Ovary (tissue), 9 donors: ENCODE results near the gene MYH9. TPM values are rescaled to one million over a fixed set of nuclear protein-coding genes. Genes with fewer than 3 reads are reported as not detected.

Experiments
- DNase-seq, 5 donors: peaks; one replicate each; pipeline ENCODE4 v3.0.0-alpha.2; 2019 to 2020
- H3K27ac ChIP-seq, 2 donors: fragments of 200-600 bp; one replicate each; pipeline versions ENCODE4 v1.5.1 to v1.8.0; 2019 to 2022
- H3K27me3 ChIP-seq: fragments of 200-600 bp; one replicate; pipeline ENCODE4 v1.8.0; 2022
- H3K36me3 ChIP-seq: fragments of 200-600 bp; sonication (generic); one replicate; pipeline ENCODE4 v1.5.1; 2019
- H3K4me1 ChIP-seq: one replicate; pipeline ENCODE4 v1.8.1; 2013; ENCODE audit warnings: mild to moderate bottlenecking, moderate library complexity; ENCODE audit not compliant: insufficient read depth
- H3K4me3 ChIP-seq: fragments of 200-600 bp; sonication (generic); one replicate; pipeline ENCODE4 v1.5.1; 2017
- H3K9me3 ChIP-seq, 2 donors: fragments of 200-600 bp in 1 of 2; sonication (generic) in 1 of 2; one replicate each; pipeline versions ENCODE4 v1.5.1 to v1.8.1; 2013 to 2019; ENCODE audit warnings: mild to moderate bottlenecking in 1 of 2, moderate library complexity in 1 of 2
- EP300 ChIP-seq: sonication (generic); formaldehyde crosslinking; IDR thresholded peaks from one replicate; pipeline ENCODE4 v1.6.1; 2017; ENCODE audit warnings: antibody characterized with exemption
- POLR2A ChIP-seq: fragments of 450-650 bp; IDR thresholded peaks from one replicate; pipeline ENCODE4 v1.6.1; 2017; ENCODE audit warnings: antibody characterized with exemption, mild to moderate bottlenecking, moderate library complexity
- WGBS, 3 donors: extraction: QIAGEN DNeasy Blood & Tissue Kit in 1 of 3; methylation state at CpG; one replicate each; pipeline versions ENCODE4 v1.1.5 to v1.1.7; 2013 to 2017; 5-methylcytosine and 5-hydroxymethylcytosine counted together
- intact Hi-C, 4 donors: fragments of 100-400 bp; cut with DNase I; formaldehyde crosslinking; loops; one replicate each; pipeline versions ENCODE4 v1.11.0 to v1.15.1; 2022 to 2023
- polyA plus RNA-seq, 2 donors: library from polyadenylated mRNA; stranded (reverse); fragments of 200-250 nt in 1 of 2; fragments of 350-450 nt in 1 of 2; fragmentation: Illumina TruSeq in 1 of 2; extraction: RNeasy Lipid Tissue Mini Kit (QIAGEN cat#74804) in 1 of 2; gene quantifications; one replicate each; pipeline ENCODE4 v1.2.3, GENCODE V29; 2013 to 2014
- total RNA-seq, 7 donors: library from RNA; depleted of rRNA in 2 of 7; stranded (reverse); fragments of >200 nt in 2 of 7; fragmentation: NEBNext Ultra II Directional in 3 of 7; extraction: Animal tissue kit (Norgen Biotek cat#: 25700) in 3 of 7; gene quantifications; one replicate each; pipeline versions ENCODE4 v1.1.0 to v1.2.4, GENCODE V29; 2016 to 2023
- TF ChIP-seq, protein P1 (sequence below), 3 donors: fragments of 450-650 bp in 2 of 3; fragments of 200-600 bp in 1 of 3; IDR thresholded peaks; one replicate each; pipeline versions ENCODE4 v1.5.1 to v1.8.0; 2016 to 2022; ENCODE audit warnings: antibody characterized with exemption in 3 of 3, mild to moderate bottlenecking in 1 of 3
- donor health status: DM: no; HTN: no; CAD: no; lungs with moderate emphysema.
- donor health status: DM: no; HTN: no; CAD: no.
- donor health status: Bipolar disorder and iron deficiency.
- donor health status: DM: yes; HTN: yes; CAD: no.
- donor health status: DM: no; HTN: no; CAD: no.
- donor health status: DM: yes; HTN: yes; CAD: no.

The MYH9 gene
- total and polyA plus RNA-seq, 9 donors = 128 to 530 (median 348) TPM

DNA sequence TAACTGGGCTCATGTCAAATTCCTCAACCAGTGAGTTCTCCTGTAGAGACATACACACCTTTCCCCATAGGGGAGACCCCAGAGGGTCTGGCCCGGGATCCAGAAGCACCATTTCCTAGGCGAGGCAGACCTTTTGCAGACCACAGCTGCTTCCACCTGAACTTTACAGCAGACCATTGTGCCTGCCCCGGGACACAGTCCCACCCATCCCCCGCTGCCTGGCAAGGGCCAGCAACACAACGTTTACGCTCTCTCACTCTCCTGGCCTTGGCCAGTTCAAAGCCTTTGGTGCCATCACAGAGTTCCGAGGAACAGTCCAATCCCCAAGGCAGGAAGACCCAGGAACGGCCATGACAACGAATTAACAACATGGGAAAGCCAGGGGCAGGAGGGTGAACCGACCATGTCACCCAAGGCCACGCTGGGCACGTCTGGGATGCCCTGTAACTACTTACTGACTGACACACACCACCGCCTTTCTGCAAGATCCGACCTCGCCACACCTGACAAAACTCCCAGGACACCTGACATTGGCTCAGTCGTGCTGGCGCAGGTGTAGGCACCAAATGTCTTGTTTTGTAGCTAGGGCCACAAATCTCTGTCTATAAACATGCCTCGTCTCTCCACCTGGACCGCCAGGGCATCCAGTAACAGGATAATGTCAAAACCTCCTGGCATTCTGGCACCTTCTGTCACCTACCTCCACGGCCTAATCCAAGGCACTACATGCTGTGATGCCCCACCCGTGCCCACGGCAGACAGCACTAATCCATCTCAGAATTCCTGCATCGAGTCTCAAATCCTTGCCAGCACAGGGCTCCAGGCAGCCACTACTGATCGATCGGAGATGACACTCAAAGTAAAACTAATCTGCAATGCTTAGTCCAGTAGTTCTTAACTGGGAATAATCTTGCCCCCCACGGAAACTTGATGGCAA lies 51.3 kb downstream of the MYH9 start:
- Histone ChIP-seq H3K27ac (peak overlapping the region in 1 of 2 donors; percentile 19), H3K9me3 (no peaks in the 10 kb centered on the region), H3K4me1 (peaks cover 17% of the 10 kb centered on the region), H3K36me3 (no peaks in the 10 kb centered on the region), H3K4me3 (no peak overlapping the region), H3K27me3 (no peaks in the 10 kb centered on the region)
- intact Hi-C loops = no loop called here
- 69 to 78% (median 75%) methylated on average over 26 of the region's 26 CpGs for WGBS, 3 donors
- DNase-seq = no peak
- TF ChIP-seq, protein P1, sequence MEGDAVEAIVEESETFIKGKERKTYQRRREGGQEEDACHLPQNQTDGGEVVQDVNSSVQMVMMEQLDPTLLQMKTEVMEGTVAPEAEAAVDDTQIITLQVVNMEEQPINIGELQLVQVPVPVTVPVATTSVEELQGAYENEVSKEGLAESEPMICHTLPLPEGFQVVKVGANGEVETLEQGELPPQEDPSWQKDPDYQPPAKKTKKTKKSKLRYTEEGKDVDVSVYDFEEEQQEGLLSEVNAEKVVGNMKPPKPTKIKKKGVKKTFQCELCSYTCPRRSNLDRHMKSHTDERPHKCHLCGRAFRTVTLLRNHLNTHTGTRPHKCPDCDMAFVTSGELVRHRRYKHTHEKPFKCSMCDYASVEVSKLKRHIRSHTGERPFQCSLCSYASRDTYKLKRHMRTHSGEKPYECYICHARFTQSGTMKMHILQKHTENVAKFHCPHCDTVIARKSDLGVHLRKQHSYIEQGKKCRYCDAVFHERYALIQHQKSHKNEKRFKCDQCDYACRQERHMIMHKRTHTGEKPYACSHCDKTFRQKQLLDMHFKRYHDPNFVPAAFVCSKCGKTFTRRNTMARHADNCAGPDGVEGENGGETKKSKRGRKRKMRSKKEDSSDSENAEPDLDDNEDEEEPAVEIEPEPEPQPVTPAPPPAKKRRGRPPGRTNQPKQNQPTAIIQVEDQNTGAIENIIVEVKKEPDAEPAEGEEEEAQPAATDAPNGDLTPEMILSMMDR (IDR thresholded peaks at IDR 0.05) = no peak
- TF ChIP-seq POLR2A (no peak), EP300 (no peak)

DNA sequence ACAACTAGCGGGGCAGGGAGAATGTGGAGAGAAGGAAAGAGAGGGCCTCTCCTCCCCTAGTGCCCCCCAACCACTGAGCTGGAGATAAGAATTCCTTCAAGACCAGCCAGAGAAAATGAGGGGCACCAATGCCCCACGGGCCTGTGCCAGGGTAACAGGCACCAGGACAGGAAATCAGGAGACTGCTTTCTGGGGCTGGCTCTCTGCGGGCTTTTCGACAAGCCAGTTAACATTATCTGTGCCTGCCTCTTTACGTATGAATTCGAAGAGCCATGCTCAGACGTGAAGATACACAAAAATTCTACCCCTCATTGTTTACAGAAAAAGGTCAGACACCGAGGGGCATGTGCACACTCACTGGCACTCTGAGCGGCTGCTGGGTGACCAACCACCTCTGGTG lies 52.1 kb downstream of the MYH9 start:
- H3K27ac ChIP-seq = peak overlapping the region in 1 of 2 donors; percentile 19
- no peak overlapping the region for H3K4me3 ChIP-seq
- H3K9me3 ChIP-seq = no peaks in the 10 kb centered on the region
- H3K4me1 ChIP-seq = peaks cover 25% of the 10 kb centered on the region
- no peak for DNase-seq
- no peaks in the 10 kb centered on the region for H3K27me3 ChIP-seq
- TF ChIP-seq EP300 (no peak), POLR2A (no peak)
- TF ChIP-seq, protein P1 (IDR thresholded peaks at IDR 0.05) = no peak
- 53 to 71% (median 62%) methylated on average over 9 of the region's 9 CpGs for WGBS, 3 donors
- no peaks in the 10 kb centered on the region for H3K36me3 ChIP-seq
- intact Hi-C loops = loop anchor here in 1 of 4 donors (2.0 kb wide), 1 partner anchor 39 kb away; no protein-coding TSS in a partner anchor

DNA sequence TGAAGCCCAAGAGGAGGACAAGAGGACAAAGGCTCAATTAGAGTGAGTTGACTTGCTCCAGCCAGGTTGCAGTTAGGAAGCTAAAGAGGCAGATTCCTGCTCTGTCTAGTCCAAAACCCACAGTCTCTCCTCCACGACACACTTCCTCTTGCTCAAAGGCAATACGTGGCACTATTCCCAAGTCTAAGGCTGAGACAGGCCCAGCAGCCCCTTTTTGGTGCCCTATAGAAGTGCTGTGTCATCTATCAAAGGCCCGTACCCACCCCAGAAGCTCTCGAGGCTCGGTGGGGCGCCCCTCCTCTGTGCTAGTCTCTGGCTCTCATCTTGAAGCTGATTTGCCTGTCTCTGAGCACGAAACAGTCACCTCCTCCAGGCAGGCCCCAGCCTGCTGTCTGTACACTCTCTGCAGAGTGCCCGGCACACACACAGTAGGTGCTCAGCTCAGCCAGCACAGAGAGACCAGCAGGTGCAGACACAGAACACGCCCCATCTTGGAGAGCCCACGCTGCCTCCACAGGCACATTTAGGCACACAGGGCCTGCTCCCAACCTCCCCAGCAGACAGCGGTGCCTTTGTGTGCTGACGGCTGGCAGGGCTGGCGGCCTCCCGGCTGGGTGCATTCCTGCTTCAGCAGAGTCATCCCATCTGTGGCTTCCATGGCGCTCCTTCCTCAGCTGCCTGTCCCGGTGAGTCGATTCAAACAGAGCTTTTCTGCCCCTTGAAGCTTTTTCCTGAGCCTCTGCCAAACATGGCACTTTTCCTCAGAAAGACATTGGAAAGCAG lies 52.8 kb downstream of the MYH9 start:
- peaks cover 29% of the 10 kb centered on the region for H3K4me1 ChIP-seq
- intact Hi-C loops = loop anchor here in 2 of 4 donors (2.0 to 5.0 kb wide), 2 partner anchors 32 to 38 kb away; no protein-coding TSS in a partner anchor

More for the DNA sequence above, 52.8 kb downstream of the MYH9 start:
- Histone ChIP-seq H3K27me3 (no peaks in the 10 kb centered on the region), H3K27ac (peak overlapping the region; percentile 19 to 45), H3K36me3 (no peaks in the 10 kb centered on the region), H3K9me3 (no peaks in the 10 kb centered on the region), H3K4me3 (no peak overlapping the region)
- TF ChIP-seq, protein P1 (IDR thresholded peaks at IDR 0.05) = no peak
- TF ChIP-seq POLR2A (no peak), EP300 (no peak)
- DNase-seq = no peak
- WGBS, 3 donors = 61 to 65% (median 63%) methylated on average over 17 of the region's 17 CpGs
